HepG2 (cell line): Measurements from ENCODE around the gene ARHGAP29. TPM values are rescaled to one million over a fixed set of nuclear protein-coding genes. Genes with fewer than 3 reads are reported as not detected.
A peak's percentile ranks its signal among the peaks of the same experiment; 100 is the strongest.

ENCODE experiments used
- ATF1 ChIP-seq: IDR thresholded peaks from 2 replicates; pipeline ENCODE4 v1.6.1; 2016; ENCODE audit warnings: mild to moderate bottlenecking, control low read depth
- SP4 ChIP-seq: sonication (generic); formaldehyde crosslinking; IDR thresholded peaks from 2 replicates; pipeline ENCODE4 v1.8.1; 2023; ENCODE audit warnings: mild to moderate bottlenecking, missing genetic modification reagents
- SRSF9 ChIP-seq: fragments of 200-400 bp; formaldehyde crosslinking; IDR thresholded peaks from 2 replicates; pipeline ENCODE4 v1.6.1; 2018; ENCODE audit warnings: borderline replicate concordance, mild to moderate bottlenecking, low read depth, low read length; ENCODE audit not compliant: insufficient read depth, poor library complexity, severe bottlenecking
- SSRP1 ChIP-seq: IDR thresholded peaks from 2 replicates; pipeline ENCODE4 v1.6.1; 2016; ENCODE audit warnings: control low read depth
- STAG1 ChIP-seq: sonication (generic); formaldehyde crosslinking; IDR thresholded peaks from 2 replicates; pipeline ENCODE4 v1.4.0; 2020; ENCODE audit warnings: missing genetic modification reagents
- ZBTB20 ChIP-seq: sonication (generic); formaldehyde crosslinking; IDR thresholded peaks from 2 replicates; pipeline ENCODE4 v1.8.1; 2023; ENCODE audit warnings: missing genetic modification reagents, low read depth, mild to moderate bottlenecking, borderline replicate concordance
- ZMAT3 ChIP-seq: sonication (generic); formaldehyde crosslinking; conservative IDR thresholded peaks from 2 replicates; pipeline ENCODE4 v1.7.0; 2021; ENCODE audit warnings: missing genetic modification reagents
- ZMYM3 ChIP-seq: sonication (generic); formaldehyde crosslinking; IDR thresholded peaks from 2 replicates; pipeline ENCODE4 v1.5.1; 2020; ENCODE audit warnings: mild to moderate bottlenecking, missing genetic modification reagents
- ZSCAN20 ChIP-seq: sonication (generic); formaldehyde crosslinking; IDR thresholded peaks from 2 replicates; pipeline ENCODE4 v1.4.0; 2020; ENCODE audit warnings: missing genetic modification reagents, mild to moderate bottlenecking, borderline replicate concordance
- polyA plus RNA-seq, 8 experiments: library from polyadenylated mRNA; depleted of rRNA in 3 of 8; stranded (reverse) in 7 of 8; unstranded in 1 of 8; fragments of >200 nt; fragmentation: Illumina TruSeq in 4 of 8; extraction: Trizol in 4 of 8; gene quantifications; 2 replicates each; pipeline versions ENCODE4 v1.2.1 to v1.2.3, GENCODE V29; 2011 to 2016; ENCODE audit warnings: low read depth in 4 of 8, missing spikeins in 1 of 8, mixed read lengths in 1 of 8; ENCODE audit not compliant: insufficient read depth in 1 of 8
- total RNA-seq, 5 experiments: library from RNA; depleted of rRNA; stranded (reverse); fragments of >200 nt; fragmentation: Illumina TruSeq; extraction: Trizol; gene quantifications; 2 replicates each; pipeline ENCODE4 v1.2.3, GENCODE V29; 2016; ENCODE audit warnings: low read depth in 1 of 5
- TF ChIP-seq, protein P1 (sequence below): sonication (generic); formaldehyde crosslinking; conservative IDR thresholded peaks from 2 replicates; pipeline ENCODE4 v1.8.1; 2023; ENCODE audit warnings: missing genetic modification reagents
- TF ChIP-seq, protein P2 (sequence below): IDR thresholded peaks from 2 replicates; pipeline ENCODE4 v1.6.1; 2016
- TF ChIP-seq, protein P3 (sequence below): sonication (generic); formaldehyde crosslinking; conservative IDR thresholded peaks from 2 replicates; pipeline ENCODE4 v1.8.0; 2022; ENCODE audit warnings: low read depth, missing genetic modification reagents
- TF ChIP-seq, protein P4 (sequence below): sonication (generic); formaldehyde crosslinking; IDR thresholded peaks from 2 replicates; pipeline ENCODE4 v1.8.1; 2023; ENCODE audit warnings: mild to moderate bottlenecking, missing genetic modification reagents
- TF ChIP-seq, protein P5 (sequence below): IDR thresholded peaks from 2 replicates; pipeline ENCODE4 v1.4.0; 2020; ENCODE audit warnings: mild to moderate bottlenecking, missing genetic modification reagents
- TF ChIP-seq, protein P6 (sequence below), 2 experiments: sonication (generic) in 1 of 2; formaldehyde crosslinking in 1 of 2; IDR thresholded peaks; 2 replicates each; pipeline versions ENCODE4 v1.4.0 to v1.6.1; 2018 to 2020; ENCODE audit warnings: missing genetic modification reagents in 2 of 2, borderline replicate concordance in 1 of 2, low read depth in 1 of 2, mild to moderate bottlenecking in 1 of 2, missing biosample characterization in 1 of 2

The ARHGAP29 gene
- total and polyA plus RNA-seq, 2 of the 13 experiments (the other 11 are each of a cell fraction or from before 2014, with no cell fraction given), result 12.8 to 18.3 TPM

DNA sequence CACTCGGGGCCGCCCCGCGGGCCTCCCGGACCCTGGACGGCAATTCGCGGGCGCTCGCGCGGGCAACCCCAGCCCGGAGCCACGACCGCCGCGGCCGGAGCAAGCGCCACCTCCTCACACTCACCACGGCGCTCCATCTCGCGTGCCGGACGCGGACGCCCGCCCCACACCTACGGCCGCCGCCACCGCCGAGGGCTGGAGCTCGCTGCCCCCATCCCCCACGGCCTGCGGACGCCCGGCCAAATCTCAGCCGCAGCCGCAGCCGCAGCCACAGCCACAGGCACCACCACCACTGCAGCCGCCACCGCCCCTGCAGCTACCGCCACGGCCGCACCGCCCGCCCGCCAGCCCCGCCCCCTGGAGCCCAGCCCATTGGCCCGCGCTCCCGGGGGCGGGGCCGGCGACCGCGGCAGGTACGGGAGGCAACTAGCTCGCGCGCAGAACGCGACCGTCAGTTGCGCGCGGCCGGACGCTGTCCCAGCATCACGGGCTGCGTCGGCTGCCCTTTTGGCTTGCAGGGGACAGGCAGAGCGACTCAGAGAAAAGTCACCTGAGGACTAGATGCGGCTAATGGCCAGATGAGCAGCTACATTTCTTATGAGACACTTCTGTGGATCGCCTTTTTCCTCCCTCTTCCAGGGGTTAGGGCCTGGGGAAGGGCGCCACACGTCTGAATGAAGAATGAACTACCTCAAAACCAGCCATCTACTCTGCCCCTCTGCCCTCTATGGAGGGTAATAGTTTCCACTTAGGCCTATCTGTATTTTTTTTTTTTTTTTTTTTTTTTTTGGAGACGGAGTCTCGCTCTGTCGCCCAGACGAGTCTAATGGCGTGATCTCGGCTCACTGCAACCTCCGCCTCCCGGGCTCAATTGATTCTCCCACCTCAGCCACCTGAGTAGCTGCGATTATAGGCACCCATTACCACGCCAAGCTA is at the start of gene ARHGAP29 (continued):
- TF ChIP-seq, protein P1, sequence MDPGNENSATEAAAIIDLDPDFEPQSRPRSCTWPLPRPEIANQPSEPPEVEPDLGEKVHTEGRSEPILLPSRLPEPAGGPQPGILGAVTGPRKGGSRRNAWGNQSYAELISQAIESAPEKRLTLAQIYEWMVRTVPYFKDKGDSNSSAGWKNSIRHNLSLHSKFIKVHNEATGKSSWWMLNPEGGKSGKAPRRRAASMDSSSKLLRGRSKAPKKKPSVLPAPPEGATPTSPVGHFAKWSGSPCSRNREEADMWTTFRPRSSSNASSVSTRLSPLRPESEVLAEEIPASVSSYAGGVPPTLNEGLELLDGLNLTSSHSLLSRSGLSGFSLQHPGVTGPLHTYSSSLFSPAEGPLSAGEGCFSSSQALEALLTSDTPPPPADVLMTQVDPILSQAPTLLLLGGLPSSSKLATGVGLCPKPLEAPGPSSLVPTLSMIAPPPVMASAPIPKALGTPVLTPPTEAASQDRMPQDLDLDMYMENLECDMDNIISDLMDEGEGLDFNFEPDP, result 0 out of 2 replicates have a peak, but pooled peaks have one; percentile 6
- TF ChIP-seq STAG1 (CRISPR knock-in tag) (peak; percentile 34), ATF1 (no peak), SRSF9 (no peak), SSRP1 (no peak), ZMAT3 (CRISPR knock-in tag) (peak; percentile 54), ZSCAN20 (peak; percentile 90; the same call in 1 of the 2 replicates), ZBTB20 (CRISPR knock-in tag) (no peak), ZMYM3 (CRISPR knock-in tag) (no peak), SP4 (CRISPR knock-in tag) (peak; percentile 70)
- TF ChIP-seq, protein P2, sequence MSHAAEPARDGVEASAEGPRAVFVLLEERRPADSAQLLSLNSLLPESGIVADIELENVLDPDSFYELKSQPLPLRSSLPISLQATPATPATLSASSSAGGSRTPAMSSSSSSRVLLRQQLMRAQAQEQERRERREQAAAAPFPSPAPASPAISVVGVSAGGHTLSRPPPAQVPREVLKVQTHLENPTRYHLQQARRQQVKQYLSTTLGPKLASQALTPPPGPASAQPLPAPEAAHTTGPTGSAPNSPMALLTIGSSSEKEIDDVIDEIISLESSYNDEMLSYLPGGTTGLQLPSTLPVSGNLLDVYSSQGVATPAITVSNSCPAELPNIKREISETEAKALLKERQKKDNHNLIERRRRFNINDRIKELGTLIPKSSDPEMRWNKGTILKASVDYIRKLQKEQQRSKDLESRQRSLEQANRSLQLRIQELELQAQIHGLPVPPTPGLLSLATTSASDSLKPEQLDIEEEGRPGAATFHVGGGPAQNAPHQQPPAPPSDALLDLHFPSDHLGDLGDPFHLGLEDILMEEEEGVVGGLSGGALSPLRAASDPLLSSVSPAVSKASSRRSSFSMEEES (CRISPR knock-in tag), result no peak
- TF ChIP-seq, protein P3, sequence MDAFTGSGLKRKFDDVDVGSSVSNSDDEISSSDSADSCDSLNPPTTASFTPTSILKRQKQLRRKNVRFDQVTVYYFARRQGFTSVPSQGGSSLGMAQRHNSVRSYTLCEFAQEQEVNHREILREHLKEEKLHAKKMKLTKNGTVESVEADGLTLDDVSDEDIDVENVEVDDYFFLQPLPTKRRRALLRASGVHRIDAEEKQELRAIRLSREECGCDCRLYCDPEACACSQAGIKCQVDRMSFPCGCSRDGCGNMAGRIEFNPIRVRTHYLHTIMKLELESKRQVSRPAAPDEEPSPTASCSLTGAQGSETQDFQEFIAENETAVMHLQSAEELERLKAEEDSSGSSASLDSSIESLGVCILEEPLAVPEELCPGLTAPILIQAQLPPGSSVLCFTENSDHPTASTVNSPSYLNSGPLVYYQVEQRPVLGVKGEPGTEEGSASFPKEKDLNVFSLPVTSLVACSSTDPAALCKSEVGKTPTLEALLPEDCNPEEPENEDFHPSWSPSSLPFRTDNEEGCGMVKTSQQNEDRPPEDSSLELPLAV (CRISPR knock-in tag), result no peak
- TF ChIP-seq, protein P4, sequence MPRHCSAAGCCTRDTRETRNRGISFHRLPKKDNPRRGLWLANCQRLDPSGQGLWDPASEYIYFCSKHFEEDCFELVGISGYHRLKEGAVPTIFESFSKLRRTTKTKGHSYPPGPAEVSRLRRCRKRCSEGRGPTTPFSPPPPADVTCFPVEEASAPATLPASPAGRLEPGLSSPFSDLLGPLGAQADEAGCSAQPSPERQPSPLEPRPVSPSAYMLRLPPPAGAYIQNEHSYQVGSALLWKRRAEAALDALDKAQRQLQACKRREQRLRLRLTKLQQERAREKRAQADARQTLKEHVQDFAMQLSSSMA (CRISPR knock-in tag), result no peak; the same call in 1 of the 2 replicates
- TF ChIP-seq, protein P5, sequence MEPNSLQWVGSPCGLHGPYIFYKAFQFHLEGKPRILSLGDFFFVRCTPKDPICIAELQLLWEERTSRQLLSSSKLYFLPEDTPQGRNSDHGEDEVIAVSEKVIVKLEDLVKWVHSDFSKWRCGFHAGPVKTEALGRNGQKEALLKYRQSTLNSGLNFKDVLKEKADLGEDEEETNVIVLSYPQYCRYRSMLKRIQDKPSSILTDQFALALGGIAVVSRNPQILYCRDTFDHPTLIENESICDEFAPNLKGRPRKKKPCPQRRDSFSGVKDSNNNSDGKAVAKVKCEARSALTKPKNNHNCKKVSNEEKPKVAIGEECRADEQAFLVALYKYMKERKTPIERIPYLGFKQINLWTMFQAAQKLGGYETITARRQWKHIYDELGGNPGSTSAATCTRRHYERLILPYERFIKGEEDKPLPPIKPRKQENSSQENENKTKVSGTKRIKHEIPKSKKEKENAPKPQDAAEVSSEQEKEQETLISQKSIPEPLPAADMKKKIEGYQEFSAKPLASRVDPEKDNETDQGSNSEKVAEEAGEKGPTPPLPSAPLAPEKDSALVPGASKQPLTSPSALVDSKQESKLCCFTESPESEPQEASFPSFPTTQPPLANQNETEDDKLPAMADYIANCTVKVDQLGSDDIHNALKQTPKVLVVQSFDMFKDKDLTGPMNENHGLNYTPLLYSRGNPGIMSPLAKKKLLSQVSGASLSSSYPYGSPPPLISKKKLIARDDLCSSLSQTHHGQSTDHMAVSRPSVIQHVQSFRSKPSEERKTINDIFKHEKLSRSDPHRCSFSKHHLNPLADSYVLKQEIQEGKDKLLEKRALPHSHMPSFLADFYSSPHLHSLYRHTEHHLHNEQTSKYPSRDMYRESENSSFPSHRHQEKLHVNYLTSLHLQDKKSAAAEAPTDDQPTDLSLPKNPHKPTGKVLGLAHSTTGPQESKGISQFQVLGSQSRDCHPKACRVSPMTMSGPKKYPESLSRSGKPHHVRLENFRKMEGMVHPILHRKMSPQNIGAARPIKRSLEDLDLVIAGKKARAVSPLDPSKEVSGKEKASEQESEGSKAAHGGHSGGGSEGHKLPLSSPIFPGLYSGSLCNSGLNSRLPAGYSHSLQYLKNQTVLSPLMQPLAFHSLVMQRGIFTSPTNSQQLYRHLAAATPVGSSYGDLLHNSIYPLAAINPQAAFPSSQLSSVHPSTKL (CRISPR knock-in tag), result no peak
- TF ChIP-seq, protein P6, sequence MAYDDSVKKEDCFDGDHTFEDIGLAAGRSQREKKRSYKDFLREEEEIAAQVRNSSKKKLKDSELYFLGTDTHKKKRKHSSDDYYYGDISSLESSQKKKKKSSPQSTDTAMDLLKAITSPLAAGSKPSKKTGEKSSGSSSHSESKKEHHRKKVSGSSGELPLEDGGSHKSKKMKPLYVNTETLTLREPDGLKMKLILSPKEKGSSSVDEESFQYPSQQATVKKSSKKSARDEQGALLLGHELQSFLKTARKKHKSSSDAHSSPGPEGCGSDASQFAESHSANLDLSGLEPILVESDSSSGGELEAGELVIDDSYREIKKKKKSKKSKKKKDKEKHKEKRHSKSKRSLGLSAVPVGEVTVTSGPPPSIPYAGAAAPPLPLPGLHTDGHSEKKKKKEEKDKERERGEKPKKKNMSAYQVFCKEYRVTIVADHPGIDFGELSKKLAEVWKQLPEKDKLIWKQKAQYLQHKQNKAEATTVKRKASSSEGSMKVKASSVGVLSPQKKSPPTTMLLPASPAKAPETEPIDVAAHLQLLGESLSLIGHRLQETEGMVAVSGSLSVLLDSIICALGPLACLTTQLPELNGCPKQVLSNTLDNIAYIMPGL (CRISPR knock-in tag; IDR thresholded peaks at IDR 0.05; ENCODE audit: borderline replicate concordance in 1 of 2, low read depth in 1 of 2), result peak; percentile 46 to 62; a peak in 2 of 4 replicates
